Panc1 (cell line): Measurements from ENCODE around the gene DENND10.

Experiments used
- CTCF ChIP-seq: fragments of 450-650 bp; IDR thresholded peaks from 2 replicates; pipeline ENCODE4 v1.5.1; 2017; ENCODE audit warnings: mild to moderate bottlenecking
- POLR2AphosphoS5 ChIP-seq: IDR thresholded peaks from 2 replicates; pipeline ENCODE4 v1.6.1; 2012; ENCODE audit warnings: mild to moderate bottlenecking, low read depth, low read length, moderate library complexity
- REST ChIP-seq, 2 experiments: IDR thresholded peaks; 2 replicates each; pipeline ENCODE4 v1.6.1; 2011 to 2012; ENCODE audit warnings: low read depth in 2 of 2, control low read depth in 1 of 2, low read length in 1 of 2, mild to moderate bottlenecking in 1 of 2, moderate library complexity in 1 of 2; ENCODE audit not compliant: insufficient read depth in 1 of 2
- TCF7L2 ChIP-seq: IDR thresholded peaks from 2 replicates; pipeline ENCODE4 v1.6.1; 2011; ENCODE audit warnings: mild to moderate bottlenecking, low read depth, low read length, inconsistent platforms

GRCh38 chr10:119103241-119103902, 541 bp upstream of the DENND10 start:
- no peak for TF ChIP-seq CTCF
- no peak for TF ChIP-seq POLR2AphosphoS5
- TF ChIP-seq REST (IDR thresholded peaks at IDR 0.05; ENCODE audit: insufficient read depth in 1 of 2, low read depth in 2 of 2, low read length in 1 of 2) = no peak
- TF ChIP-seq TCF7L2 = no peak
